GM21529 (cell line): ENCODE measurements around the gene CAMSAP1.

ENCODE experiments used
- ATAC-seq: cut with Tn5 transposase; IDR thresholded peaks from one replicate; pipeline ENCODE4 v1.9.1; 2021; ENCODE audit not compliant: unreplicated experiment

Gene CAMSAP1

DNA sequence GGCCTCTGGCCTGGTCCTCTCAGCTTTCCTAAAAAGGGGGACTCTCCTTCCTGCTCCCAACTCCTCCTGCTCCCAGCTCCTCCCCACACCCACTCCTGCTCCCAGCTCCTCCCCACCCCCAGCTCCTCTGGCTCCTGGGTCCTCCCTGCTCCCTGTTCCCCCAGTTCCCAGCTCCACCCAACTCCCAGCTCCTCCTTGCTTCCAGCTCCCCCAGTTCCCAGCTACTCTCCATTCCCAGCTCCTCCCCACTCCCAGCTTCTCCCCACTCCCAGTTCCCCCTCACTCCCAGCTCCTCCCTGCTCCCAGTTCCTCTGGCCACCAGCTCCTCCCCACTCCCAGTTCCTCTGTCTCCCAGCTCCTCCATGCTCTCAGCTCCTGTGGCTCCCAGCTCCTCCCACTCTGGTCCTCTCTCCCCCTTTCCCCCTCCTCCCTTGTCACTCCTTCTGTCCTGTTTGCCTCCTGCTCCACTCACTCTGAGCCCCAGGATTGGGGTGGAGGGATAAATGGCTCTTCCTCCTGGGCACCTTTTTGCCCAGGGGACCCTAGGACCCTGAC lies 129.6 kb downstream of the CAMSAP1 start:
- ATAC-seq, result no peak

DNA sequence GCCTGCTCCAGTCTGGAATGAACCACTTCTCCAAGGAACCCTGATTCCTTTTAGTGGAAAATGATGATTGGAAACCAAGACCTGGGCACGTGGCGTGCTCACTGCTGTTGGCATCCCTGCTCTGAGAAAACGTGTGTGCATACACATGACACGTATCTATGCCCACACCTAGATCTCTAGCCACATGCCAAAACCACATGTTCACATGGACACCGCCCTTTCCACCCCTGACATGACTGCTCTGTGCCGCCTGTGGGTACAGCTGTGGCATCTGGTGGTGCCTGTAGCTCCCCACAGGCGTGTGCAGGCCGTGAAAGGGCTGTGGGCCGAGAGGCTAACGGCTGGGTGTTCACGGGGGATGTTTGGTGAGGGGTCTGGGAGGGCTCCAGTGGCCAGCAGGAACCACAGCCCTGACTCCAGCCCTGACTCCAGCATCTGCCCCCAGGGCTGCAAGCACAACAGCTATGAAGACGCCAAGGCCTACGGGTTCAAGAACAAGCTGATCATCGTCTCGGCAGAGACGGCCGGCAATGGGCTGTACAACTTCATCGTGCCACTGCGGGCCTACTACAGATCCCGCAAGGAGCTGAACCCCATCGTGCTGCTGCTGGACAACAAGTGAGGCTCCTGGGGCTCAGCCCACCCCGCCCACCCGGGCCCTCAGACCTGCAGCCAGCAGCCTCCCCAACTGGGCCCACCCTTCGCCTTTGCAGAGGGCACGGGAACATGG lies 130.3 kb downstream of the CAMSAP1 start:
- no peak for ATAC-seq

DNA sequence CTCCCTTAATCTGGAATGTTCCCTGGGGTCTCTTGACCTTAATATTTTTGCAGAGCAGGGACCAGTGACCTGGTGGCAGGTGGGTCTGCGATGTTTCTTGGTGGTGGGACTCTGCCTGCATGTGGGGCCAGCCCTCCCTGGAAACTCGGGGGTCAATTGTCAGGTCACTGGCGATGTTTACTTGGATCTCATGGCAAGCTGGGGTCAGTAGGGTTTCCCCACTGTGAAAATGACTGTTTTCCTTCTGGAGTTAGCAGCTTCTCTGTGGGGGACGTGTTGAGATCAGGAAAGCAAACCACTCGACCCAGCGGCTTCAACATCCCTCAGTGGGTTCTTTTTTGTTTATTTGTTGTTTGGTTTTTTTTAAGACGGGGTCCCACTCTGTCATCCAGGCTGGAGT lies 131.4 kb downstream of the CAMSAP1 start:
- ATAC-seq, result no peak

DNA sequence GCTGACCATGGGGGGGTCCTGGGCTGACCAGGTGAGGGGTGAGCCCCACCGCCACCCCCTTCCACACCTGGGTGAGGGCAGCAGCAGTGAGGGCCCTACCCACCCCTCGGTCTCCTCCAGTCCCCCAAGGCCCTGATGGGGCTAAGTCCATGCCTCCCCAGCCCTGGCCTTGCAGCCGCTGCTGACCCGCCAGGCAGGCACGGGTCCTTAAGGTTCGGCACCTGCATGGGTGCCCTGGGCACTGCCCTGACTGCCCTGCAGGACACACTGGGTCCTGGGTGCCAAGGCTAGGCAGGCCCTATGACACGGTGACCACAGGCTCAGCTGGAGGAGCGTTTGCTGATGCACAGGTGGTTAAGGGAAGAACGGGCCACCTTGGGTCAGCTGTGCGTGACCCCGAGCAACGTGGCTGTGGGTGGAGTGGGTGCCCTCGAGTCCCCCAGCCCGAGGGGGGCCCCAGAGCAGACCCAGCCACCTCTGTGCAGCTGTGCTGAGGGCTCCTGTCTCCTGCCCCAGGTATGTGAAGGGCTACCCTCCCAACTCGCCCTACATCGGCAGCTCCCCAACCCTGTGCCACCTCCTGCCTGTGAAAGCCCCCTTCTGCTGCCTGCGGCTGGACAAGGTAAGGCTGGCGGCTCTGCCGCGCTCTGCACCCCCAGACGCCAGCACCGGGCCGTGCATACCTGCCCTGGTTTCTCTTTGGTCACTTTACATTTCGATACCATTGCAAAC lies 132.4 kb downstream of the CAMSAP1 start:
- ATAC-seq, result no peak

DNA sequence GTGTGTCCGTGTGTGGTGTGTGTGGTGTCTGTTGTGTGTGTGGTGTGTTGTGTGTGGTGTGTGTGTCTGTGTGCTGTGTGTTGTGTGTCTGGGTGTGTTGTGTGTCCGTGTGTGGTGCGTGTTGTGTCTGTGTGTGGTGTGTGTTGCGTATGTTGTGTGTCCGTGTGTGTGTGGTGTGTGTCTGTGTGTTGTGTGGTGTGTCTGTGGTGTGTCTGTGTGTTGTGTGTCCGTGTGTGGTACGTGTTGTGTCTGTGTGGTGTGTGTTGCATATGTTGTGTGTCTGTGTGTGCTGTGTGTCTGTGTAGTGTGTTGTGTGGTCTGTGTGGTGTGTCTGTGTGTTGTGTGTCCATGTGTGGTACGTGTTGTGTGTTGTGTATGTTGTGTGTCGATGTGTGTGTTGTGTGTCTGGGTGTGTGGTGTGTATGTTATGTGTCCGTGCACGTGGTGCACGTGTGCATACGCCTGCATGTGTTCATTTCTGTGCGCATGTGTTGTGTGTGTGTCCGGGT lies 133.1 kb downstream of the CAMSAP1 start:
- ATAC-seq, result no peak

DNA sequence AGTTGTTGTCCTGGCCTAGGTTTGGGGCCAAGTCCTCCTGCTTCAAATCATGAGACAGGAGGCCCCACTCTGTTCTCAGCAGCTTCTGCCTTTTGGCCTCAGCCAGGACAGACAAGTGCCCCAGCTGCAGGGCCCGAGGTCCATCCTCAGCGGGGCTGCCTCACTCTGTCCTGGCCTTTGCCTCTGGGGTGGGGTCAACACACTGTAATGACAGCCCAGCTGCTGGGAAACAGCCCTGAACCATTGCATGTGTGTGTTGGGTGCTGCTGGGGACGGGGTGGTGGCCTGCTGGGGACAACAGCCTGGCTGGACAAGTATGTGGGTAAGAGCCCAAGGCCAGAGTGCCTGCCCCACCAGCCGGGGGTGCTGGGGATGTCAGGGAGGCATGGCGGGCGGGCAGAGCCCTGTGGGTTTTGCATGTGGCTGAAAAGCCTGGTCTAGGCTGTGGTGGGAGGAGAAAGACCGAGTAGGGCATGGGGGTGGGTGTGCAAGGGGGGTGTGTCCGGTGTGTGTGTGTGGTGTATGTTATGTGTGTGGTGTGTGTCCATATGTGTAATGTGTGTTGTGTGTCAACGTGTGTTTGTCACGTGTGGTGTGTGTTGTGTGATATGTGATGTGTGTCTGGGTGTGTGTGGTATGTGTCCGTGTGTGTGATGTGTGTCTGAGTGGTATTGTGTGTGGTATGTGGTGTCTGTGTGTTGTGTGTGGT lies 133.7 kb downstream of the CAMSAP1 start:
- ATAC-seq, result no peak

DNA sequence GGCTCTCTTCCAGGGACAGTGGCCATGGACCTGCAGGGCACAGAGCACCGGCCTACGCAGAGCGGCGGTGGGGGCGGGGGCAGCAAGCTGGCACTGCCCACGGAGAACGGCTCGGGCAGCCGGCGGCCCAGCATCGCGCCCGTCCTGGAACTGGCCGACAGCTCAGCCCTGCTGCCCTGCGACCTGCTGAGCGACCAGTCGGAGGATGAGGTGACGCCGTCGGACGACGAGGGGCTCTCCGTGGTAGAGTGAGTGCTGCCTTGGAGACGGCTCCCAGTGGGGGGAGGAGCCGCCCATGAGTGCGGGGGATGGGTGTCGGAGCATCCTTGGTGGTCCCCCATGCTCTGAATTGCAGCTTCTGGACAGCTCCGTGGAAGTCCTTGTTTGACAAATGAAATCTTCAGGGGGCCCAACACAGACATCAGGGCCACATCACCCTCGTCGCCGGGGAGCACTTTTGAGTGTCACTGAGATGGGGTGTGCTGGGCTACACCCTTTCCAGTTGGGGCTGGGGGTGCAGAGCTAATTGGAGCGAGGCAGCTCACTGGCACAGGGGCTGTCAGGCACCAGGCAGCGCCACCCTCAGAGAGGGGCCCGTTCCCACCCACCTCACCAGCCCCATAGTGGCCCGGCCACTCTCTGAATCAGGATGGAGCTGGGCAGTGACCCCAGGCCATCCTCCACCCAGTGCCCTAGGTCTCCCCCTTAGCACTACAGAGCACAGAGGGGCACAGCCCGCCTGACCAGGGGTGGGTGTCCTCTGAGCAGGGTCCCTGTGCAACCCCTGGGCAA lies 134.4 kb downstream of the CAMSAP1 start:
- ATAC-seq, result no peak

DNA sequence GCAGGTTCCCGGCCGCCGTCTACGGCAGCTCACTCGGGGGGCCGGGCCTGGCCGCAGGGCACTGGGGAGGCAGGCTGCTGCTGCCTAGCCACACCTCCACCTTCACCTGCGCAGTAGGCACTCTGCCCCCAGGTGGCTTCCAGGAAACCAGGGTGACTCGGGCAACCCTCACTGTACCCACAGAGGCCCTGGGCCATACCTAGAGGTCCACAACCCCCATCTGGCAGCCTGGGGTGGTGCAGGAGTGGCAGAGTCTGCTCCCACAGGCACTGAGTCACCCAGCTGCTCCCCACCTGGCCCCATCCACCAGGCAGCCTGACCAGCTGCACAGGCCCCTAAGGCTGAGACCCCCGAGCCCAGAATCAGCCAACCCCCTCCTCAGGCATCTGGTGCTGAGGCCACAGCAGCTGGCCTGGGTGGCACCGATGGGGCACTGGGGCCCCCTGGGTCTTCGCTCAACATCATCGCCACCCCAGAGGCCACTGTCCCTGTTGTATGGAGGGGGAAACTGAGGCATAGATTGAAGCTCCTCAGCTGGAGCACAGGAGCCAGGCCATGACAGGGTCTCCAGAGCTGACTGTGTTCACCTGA lies 135.2 kb downstream of the CAMSAP1 start:
- ATAC-seq, result no peak

DNA sequence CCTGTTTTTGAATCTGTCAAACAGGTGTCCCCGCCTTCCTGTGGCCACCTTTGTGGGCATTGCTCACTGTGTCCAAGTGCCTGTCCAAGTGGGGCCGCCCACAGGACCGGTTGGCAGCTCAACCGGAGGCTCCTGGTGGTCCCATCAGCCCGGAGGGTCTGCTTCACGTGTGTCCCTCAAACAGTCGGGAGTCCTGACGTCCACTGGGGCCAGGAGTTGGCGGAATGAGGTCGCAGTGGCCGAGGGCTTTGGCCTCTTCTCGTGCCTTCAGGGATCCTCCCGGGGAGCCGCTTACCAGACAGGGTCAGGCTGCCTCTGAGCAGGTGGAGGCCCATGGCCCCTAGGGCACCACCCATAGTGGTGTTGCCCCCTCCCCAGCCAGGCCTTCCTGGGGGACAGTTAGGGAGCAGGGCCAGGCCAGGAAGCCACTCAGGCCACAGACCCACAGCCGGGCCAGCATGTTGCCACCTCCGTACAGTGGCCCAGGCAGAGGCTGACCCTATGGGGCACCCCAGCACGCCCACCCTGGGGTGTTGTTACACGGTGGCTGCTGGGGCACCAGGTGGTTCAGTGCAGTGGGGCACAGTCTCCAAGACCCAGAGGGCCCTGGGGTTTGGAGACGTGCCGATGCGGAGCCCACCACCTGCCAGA lies 135.8 kb downstream of the CAMSAP1 start:
- no peak for ATAC-seq

DNA sequence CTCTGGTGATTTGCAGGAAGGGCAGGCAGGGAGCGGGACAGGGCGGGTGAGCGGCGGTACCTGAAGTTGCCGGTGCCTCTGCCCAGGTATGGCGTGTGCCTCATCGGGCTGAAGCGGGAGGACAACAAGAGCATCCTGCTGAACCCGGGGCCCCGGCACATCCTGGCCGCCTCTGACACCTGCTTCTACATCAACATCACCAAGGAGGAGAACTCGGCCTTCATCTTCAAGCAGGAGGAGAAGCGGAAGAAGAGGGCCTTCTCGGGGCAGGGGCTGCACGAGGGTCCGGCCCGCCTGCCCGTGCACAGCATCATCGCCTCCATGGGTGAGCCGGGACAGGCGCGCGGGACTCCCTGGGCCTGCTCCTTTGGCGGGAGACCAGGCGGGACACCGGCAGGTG lies 136.6 kb downstream of the CAMSAP1 start:
- no peak for ATAC-seq

DNA sequence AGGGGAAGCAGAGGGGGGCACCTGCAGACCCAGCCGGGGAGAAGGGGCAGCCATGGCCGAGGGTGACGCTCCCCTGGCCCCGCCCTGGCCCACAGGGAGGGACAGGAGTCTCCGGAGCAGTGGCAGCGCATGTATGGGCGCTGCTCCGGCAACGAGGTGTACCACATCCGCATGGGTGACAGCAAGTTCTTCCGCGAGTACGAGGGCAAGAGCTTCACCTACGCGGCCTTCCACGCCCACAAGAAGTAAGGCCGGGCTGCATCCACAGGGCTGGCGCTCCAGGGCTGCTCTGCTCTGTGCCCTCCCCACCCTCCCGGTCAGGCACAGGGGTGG lies 137.2 kb downstream of the CAMSAP1 start:
- no peak for ATAC-seq

DNA sequence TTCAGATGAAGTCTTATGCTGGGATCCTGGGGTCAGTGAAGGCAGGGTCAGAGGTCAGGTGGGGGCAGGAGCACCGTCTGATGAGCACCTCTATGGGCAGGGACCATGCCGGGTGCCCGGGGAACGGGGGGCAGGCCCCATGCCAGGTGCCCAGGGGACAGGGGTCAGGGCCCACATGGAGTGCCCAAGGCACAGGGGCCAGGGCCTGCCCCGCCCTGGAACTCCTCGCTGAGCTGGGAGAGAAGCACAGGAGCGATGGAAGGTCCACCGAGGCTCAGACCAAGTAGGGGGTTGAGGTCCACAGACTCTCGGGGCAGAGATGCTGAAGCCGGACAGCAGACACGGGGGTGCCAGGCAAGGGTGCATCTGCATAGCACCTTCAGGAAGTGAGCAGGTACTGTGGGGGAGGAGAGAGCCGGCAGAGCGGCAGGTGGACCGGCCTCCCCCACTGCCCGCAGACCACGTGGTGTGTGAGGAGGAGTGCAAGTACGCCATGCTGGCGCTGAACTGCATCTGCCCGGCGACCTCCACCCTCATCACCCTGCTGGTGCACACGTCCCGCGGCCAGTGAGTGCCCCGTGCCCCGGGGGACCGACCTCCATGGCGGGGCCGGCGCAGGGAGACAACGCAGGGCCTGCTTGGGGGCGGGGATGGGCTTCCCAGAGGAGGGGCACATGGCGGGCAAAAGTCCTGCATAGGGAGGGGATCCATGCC lies 137.7 kb downstream of the CAMSAP1 start:
- no peak for ATAC-seq

DNA sequence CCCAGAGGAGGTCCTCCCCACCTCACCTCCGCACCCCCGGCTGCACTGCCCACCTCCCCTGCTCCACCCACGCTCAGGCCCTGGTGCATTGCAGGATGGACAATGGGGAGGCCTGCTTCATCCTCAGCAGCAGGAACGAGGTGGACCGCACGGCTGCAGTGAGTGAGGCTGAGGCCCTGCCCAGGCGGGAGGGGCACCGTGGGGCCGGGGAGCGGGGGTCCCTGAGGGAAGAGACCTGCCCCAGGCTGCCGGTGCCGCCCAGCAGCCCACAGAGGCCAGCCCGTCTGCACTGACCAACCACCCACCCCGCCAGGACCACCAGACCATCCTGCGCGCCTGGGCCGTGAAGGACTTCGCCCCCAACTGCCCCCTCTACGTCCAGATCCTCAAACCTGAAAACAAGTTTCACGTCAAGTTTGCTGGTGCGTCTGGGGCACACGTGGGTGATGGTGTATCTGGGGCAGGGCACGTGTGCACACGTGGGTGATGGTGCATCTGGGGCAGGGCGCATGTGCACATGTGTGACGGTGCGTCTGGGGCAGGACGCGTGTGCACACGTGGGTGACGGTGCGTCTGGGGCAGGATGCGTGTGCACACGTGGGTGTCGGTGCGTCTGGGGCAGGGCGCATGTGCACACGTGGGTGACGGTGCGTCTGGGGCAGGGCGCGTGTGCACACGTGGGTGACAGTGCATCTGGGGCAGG lies 138.7 kb downstream of the CAMSAP1 start:
- ATAC-seq, result no peak

DNA sequence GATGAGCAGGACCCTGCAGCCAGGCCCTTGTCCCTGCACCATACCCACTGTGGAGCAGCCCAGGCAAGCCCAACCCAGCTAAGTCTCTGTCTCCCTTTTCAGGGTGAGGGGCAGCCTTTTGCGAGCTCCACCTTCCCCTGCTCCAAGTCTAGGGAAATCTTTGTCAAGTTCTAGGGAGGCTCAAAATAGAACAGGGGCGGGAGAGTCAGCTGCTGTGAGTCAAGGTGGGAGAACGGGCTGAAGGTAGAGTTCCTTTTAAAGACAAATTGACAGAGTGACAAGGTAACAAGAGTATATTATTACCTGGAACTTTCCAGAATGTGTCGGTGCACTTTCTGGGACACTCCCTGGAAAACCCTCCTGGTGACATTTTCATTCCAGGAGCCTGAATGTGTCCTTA lies 140.6 kb downstream of the CAMSAP1 start:
- ATAC-seq, result no peak

DNA sequence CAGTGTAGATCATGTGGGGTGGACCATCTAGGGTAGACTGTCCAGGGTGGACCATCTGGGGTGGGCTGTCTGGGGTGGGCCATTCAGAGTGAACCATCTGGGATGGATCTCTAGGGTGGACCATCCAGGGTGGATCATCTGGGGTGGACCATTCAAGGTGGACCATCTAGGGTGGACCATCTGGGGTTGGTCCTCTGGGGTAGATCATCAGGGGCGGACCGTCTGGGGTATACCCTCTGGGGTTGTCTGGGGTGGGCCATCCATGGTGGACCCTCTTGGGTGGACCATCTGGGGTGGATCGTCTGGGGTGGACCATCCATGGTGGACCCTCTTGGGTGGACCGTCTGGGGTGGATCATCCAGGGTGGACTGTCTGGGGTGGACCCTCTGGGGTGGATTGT lies 141.1 kb downstream of the CAMSAP1 start:
- ATAC-seq, result no peak

DNA sequence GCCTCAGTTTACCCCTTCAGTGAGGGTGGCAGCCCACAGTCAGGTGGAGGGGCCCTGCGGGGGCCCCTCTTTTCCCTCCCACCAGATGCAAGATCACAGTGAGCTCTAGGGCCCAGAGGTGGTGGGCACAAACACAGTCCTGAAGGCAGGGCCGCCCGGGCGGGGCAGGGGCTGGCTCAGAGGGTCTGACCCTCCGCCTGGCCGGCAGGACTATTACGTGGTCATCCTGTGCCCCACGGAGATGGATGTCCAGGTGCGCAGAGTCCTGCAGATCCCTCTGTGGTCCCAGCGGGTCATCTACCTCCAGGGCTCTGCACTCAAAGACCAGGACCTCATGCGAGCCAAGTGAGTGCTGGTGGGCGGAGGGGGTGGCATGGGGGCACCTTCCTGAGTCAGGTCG lies 141.9 kb downstream of the CAMSAP1 start:
- no peak for ATAC-seq

DNA sequence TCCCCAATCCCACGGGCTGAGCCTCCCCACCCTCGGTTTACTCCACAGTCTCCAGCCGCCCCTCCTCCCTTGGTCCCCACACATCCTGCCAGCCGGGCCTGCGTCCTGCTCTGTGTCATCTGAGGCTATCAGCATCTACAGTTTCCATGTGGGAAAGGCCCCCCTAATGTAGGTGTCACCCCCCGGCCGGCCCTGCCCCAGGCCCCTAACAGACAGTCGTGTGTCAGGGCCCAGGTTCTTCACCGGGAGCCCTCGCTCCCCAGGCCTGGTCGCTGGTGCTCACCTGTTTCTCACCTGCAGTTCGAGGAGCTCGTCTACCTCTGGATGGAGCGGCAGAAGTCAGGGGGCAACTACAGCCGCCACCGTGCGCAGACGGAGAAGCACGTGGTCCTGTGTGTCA lies 142.6 kb downstream of the CAMSAP1 start:
- ATAC-seq, result no peak

DNA sequence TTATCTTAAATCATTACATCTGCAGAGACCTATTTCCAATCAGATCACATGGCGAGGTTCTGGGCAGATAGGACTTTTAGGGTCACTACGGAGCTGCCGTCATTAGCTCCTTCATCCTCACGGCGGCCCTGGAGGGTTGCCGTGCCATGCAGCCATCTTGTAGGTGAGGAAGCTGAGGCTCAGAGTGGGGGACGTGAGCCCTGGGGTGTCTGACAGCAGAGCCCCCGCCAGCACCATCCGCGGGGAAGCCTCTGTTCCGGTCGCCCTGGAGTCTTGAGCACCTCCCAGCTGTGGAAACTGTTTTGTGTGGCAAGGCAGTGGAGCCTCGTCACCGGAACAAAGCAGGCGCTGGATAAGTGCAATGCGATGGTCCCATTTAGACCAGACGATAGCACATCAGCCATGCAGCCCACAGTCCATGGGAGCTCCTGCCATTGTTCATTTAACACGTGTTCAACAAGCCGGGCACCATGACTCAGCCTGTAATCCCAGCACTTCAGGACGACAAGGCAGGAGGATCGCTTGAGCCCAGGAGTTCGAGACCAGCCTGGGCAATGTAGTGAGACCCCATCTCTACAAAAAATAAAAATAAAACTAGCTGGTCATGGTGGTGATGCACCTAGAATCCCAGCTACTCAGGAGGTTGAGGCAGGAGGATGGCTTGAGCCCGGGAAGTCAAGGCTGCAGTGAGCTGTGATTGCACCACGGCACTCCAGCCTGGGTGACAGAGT lies 143.5 kb downstream of the CAMSAP1 start:
- ATAC-seq, result no peak
